GM21360 (cell line): ENCODE measurements around the gene GNAI3.

ENCODE experiments used
- ATAC-seq: cut with Tn5 transposase; IDR thresholded peaks from one replicate; pipeline ENCODE4 v1.9.1; 2021; ENCODE audit warnings: mild to moderate bottlenecking, moderate library complexity; ENCODE audit not compliant: unreplicated experiment

The GNAI3 gene

DNA sequence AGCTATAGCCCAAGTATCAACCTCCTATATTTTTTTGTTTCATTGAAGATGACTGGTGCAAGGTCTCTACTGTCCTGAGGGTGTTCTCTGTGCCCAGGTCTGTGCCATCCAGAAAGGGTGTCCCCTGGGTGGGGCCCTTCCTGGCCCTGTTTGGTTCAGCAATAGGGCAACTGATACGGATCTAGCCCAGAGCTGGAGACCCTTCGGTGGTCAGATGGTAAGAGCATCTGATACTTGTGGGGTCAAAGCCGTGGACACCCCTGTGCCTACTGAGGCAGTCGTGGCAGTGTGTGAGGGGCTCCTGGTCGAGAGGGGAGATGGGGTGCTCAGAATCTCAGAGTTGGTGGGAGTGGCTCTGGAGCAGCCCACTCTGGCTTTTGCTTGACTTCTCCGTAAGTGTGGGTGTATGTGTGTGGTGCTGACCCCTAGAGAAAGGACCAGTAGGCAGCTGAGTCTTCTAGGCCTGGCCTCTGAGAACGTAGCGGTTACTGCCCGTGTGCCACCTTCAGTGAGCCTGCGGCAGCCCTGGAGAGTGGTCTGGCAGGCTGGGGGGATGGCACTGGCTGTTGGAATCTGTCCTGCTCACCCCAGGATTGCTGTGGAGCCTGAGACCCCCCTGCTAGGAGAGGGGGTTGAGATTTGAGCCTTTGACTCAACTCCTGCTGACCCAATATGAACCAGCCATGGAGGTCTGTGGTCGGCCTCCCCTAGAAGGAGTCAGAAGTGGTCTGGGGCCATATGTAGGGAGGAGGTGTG is 73.9 kb downstream of the GNAI3 start:
- no peak for ATAC-seq

DNA sequence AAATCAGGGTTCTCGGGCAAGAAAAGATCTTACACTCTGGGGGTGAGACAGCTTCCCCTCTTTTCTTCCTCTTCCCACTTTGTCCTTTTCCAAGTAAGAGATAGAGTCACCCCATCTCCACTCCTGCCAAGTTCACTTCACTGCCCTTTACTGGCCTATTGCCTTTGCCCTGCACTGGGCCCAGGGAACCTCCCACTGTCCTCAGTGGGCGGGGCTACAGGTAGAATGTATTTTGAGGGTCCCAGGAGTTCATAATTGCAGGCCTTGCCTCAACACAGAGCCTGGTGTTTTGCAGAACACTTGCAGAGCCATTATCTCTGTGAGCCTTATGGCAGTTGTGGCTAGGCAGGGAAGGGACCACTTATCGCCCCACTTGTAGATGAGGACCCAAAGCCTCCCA is 74.5 kb downstream of the GNAI3 start:
- no peak for ATAC-seq

DNA sequence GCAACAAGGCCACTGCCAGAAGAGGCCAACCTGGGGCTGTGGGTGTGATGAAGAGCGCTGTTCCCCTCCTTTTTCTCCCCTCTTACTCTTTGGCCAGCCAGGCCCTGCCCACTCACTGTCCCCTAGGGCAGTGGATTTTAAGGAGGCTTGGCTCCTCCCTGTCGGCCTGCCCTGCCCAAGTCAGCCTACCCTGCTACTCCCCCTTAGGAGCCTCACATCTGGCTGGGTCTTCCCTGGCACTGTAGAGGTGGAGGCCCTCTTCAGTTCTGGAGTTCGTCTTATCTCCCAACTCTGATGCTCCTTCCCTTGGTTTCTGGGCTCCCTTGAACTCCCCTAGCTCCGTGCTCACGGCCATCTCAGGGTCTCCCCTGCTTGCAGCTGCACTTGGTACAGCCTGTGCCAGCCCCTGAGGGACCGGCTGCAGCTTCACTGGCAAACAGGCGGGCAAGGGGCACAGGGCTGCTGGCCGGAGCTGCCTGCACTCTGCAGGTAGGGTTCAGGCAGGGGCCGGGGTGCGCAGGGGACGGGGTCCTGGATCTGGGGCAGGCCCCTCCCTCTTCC is 75.3 kb downstream of the GNAI3 start:
- no peak for ATAC-seq

DNA sequence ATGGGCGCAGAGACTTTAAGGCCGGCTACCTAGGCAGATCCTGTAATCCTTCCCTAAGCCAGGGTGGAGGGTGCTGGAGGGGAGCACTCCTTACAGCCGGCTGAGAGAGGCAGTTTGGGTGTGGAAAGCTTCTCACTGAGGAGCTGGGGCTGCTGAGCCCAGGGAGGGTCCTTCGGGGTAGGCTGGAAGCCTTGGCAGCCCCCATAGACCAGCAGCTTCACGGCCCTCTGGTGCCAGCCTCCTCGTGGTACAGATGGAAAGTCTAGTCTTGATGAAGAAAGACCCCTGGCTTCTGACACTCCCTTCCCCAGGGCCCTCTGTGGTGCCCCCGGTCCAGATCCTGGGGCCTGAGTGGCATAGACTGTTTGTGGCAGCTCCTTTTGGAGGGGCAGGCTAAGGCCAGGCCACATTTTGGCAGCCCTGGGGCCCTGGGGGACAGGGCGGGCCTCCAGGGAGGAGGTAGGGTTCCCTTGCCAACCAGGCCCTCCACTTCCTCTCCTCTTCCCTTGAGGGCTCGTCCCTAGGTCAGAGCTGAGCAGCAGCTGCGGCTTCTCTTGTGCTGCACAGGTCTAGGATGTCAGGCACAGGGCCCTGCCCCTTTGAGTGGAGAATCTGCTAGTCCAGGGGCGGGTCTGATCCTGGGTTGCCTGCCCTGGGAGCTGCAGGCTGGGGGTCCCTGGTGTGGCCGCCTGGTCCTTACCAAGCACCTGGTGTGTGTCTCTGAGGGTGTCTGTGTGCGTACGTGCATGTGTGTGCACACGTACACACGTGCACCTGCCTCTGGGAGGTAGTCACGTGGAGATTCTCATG is 76.0 kb downstream of the GNAI3 start:
- no peak for ATAC-seq

DNA sequence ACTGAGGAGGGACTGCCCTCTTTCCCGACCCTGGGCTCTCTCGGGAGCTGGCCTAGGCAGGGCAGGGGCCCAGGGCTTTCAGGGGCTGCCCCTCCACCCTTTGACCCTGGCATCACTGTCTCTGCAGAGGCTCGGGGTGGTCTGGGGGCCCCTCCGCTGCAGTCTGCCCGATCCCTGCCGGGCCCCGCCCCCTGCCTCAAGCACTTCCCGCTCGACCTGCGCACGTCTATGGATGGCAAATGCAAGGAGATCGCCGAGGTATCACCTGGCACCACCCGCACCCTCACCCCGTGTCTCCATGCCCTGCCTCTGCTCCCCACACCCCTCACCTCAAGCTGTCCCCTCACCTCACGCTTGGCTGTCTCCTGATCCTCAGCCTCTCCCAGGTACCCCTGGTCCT is 76.8 kb downstream of the GNAI3 start:
- no peak for ATAC-seq

DNA sequence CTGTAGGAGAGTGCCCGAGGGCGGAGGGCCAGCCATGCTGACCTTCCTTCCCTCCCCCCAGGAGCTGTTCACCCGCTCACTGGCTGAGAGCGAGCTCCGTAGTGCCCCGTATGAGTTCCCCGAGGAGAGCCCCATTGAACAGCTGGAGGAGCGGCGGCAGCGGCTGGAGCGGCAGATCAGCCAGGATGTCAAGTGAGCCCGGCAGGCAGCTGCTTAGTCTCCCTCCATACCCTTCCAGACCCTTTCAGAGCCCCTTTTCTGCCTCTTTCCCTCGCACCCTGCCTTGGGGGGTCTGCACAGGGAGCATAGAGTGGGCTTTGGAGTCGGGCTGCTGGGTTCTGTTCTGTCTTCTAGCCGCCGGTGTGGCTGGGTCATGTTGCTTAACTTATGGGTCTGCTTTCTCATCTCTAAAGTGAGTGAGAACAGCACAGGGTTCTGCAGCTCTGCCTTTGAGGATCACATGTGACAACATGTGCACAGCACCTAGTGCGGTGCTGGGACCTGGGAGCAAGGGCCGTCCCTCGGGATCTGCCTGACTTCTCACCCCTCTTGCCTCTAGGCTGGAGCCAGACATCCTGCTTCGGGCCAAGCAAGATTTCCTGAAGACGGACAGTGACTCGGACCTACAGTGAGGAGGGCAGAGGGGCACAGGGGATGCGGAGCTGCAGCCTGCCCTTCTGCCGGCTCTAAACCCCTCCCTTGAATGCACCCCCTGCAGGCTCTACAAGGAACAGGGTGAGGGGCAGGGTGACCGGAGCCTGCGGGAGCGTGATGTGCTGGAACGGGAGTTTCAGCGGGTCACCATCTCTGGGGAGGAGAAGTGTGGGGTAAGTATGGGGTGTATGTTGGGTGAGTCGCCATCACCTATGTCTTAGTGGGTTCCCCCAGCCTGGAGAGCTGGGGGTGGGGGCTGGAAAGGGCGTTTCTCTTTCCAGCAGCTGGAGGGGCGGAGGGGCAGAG is 77.5 kb downstream of the GNAI3 start:
- ATAC-seq: no peak

DNA sequence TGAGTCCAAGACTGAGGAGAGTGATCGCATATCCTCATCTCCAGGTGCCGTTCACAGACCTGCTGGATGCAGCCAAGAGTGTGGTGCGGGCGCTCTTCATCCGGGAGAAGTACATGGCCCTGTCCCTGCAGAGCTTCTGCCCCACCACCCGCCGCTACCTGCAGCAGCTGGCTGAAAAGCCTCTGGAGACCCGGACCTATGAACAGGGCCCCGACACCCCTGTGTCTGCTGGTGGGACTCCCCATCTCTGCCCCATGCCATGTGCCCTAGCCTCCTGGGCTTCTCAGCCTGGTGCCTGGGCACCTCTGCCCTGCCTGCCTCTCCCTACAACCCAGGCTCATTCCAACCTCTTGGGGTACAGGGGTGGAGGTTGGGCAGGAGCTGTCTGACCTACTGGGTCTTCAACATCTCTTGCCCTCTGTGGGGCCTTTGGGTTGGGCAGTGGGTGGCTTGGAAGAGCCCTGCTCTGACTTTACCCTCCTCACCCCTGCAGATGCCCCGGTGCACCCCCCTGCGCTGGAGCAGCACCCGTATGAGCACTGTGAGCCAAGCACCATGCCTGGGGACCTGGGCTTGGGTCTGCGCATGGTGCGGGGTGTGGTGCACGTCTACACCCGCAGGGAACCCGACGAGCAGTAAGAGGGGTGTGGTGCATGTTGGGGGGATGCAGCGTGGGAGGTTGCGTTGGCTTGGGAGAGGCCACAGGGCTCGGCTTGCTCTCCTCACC is 78.4 kb downstream of the GNAI3 start:
- no peak for ATAC-seq

DNA sequence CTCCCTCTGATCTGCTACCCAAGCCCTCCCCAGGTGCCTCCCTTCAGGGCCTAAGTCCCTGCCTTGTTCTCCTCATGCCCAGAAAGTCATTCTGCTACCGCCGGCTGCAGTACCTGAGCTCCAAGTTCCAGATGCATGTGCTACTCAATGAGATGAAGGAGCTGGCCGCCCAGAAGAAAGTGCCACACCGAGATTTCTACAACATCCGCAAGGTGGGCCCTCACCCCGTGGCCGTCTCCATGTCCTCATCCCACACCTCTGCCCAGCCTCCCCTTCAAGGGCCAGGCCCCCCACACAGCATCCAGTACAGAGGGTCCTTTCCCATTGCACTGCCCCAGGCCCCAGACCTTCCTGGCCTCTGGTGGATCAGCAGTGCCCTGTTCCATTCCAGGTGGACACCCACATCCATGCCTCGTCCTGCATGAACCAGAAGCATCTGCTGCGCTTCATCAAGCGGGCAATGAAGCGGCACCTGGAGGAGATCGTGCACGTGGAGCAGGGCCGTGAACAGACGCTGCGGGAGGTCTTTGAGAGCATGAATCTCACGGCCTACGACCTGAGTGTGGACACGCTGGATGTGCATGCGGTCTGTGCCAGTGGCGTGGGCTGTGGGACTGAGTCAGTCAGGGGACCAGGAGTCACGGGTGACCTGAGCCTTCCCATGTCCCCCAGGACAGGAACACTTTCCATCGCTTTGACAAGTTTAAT is 79.4 kb downstream of the GNAI3 start:
- ATAC-seq: no peak

DNA sequence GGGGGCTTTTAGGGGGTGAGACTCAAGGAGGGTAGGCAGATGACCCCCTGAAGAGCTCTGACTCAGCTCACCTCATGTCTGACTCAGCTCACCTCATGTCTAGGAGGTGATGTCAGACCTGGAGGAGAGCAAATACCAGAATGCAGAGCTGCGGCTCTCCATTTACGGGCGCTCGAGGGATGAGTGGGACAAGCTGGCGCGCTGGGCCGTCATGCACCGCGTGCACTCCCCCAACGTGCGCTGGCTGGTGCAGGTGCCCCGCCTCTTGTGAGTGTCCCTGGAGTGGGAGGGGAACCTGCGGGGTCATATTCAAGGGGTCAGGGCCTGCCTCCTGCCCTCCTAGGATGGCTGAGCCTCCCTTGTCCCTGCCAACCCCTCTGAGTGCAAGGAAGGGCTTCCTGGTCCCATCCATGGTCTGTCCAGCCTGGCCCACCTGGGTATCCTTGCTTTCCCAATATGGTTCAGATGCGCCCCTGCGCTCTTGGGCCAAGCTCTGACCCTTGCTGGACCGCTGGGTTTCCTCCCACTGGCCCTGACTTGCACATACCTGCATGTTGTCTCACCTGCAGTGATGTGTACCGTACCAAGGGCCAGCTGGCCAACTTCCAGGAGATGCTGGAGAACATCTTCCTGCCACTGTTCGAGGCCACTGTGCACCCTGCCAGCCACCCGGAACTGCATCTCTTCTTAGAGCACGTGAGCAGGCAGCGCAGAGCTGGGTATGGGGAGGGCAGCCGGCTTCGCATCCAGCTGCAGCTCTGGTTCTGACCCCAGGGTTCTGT is 80.3 kb downstream of the GNAI3 start:
- ATAC-seq: no peak

DNA sequence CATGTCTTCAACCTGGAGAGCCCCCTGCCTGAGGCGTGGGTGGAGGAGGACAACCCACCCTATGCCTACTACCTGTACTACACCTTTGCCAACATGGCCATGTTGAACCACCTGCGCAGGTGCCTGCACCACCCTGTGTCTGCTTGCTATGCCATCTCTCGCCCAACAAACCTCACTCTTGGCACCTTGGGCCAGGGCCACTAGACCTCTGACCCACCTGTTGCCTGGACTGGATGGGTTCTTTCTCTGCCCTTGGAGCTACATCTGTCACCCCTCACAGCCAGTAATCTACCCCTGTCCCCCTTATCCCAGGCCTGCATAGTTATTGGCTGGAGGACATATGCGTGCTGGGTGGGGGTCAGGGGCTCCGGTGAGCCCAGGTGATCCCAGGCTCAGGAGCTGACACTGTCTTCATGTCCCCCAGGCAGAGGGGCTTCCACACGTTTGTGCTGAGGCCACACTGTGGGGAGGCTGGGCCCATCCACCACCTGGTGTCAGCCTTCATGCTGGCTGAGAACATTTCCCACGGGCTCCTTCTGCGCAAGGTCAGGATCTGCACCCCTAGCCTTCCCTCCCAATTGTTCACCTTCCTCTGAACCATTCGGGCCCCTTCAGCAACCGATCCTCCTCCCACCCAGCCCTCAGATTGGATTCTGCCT is 81.1 kb downstream of the GNAI3 start:
- no peak for ATAC-seq

DNA sequence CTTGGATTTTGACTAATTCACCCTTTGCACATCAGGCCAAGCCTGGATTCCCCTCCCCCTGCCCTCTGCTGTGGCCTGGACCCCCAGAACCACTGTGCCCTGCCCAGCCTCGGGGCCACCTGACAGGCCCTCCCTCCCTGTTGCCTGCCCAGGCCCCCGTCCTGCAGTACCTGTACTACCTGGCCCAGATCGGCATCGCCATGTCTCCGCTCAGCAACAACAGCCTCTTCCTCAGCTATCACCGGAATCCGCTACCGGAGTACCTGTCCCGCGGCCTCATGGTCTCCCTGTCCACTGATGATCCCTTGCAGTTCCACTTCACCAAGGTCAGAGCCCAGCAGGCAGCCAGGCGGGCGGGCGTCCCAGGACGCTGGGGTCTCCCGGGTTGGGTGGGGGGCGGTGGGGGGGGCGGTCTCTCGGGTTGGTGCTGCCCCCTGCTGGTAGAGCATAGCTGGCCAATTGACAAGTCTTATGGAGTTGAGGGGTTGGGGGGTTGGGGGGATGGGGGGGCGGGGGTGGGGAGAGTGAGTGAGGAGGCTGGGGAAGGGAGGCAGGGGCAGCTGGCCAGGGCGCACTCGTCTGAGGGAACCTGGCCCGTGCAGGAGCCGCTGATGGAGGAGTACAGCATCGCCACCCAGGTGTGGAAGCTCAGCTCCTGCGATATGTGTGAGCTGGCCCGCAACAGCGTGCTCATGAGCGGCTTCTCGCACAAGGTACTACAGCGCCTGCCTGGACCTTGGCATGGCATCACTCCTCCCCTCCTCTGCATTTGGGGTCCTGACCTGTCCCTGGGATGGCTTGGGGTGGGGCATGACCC is 81.9 kb downstream of the GNAI3 start:
- ATAC-seq: no peak

DNA sequence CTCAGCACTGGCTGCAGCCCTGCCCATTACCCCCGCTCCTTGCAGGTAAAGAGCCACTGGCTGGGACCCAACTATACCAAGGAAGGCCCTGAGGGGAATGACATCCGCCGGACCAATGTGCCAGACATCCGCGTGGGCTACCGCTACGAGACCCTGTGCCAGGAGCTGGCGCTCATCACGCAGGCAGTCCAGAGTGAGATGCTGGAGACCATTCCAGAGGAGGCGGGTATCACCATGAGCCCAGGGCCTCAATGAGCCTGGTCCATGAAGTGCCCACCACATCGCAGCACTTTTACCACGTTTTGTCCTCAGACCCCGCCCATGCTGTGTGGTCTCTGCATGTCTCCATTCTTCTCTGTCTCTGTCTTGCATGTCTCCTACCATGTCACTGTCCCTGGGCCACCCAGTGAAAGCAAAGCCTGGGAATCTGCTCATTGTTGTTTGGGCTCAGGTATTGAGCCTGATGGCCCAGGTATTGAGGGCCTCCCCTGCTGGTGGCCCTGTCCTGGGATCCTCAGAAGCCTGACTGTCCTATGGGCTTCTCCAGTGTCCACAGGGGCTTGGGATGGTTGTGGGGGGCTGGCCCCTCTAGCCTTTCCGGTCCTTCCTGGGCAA is 82.6 kb downstream of the GNAI3 start:
- no peak for ATAC-seq

DNA sequence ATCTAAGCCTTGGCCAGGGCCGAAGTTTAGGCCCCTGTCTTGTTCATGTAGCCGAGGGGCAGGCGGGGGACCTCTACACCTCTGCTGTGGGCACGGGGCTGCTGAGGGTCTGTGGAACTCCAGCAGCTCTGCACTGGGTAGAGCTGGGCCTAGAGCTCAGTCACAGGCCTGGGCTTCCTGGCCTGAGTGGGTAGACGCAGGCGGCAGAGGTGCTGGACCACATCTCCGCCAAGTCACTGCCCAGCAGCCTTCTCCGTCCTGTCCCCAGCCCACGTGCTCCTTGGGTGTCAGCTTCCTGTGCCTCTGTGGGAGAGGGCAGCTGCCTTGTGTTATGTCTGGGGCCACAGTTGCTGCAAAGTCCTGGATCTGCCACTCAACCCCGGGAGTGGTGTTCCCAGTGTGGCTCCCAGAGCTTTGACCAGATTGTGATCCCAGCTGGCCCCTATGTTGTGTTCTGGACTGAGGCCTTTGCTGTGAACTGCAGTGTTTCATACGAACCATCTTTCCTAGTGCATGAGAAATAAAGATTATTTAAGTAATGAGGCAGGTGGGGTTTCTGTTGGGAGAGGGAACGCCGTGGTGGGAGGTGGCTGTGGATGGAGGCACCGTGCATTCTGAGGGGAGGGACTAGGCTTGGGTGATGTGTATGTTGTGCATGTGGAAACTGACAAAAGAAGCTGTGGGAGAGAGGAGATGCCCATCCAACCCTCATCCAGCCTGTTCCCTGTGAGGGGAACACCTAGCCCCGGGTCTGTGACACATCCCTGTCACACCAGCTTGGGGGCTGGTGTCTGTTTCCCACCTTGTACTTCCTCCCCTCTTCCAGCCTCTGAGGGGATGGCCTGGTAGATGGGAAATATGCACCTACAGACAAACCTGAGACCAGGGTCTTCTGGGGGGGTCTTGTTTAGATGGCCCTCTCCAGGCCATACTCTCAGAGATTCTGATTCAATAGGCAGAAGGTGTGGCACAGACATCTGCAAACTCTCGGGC is 83.4 kb downstream of the GNAI3 start:
- ATAC-seq: no peak

DNA sequence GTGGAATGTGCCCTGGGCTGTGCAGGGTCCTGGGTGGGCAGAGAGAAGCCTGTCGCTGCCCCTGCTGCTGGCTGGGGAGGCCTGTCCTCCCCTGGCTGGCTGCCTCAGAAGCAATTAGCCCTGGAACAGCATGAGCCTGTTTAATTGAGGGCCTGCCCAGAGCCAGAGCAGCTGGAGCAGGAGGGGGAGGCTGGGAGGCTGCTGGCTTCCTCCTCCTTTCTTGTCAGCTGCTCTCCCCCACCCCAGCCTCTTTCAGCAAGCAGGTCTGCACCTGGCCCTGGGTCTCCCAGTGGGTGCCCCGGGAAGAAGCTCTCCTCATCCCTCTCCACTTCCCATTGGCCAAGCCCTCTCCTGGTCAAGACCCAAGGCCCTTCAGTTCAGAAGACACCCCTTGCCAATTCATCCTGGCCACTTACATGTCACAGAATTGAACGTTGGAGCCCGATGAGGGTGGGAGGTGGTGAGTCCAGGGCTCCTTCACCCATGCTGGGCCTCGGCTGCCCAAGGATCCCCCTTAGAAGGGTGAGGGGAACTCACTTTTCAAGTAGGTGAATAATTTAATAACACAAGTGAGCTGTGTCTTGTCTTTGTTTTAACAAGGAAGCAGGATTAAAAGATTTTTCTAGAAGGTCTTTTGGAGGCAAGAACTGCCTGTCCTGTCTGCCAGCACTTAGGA is 84.4 kb downstream of the GNAI3 start:
- ATAC-seq: no peak

DNA sequence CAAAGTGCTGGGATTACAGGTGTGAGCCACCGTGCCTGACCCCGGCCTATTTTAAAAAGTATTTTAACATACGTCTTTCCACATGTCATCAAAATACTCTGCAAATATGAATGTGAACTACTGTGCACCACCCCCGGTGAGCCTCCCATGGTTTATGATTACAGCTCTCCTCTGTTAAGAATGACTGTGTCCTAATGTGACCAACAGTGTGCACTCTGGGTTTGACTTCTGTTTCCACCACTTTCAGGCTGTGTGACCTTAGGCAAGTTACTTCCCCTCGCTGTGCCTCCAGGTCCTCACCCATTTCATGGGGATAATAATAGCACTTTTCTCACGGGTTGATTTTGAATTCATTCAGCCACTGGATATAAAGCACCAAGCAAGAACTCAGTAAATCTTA is 85.9 kb downstream of the GNAI3 start:
- no peak for ATAC-seq
